ENCODE data around the gene OSBP2.

OSBP2 gene

GRCh38 chr22:30837531-30837930 is 142.9 kb downstream of the OSBP2 start:
- no peaks in the 10 kb centered on the region for H3K79me2 ChIP-seq (ENCODE audit: low read length)
- H3K4me1 ChIP-seq (ENCODE audit: low read length): no peaks in the 10 kb centered on the region
- no peak overlapping the region for H3K9ac ChIP-seq (ENCODE audit: low read length)
- TF ChIP-seq, protein P1, sequence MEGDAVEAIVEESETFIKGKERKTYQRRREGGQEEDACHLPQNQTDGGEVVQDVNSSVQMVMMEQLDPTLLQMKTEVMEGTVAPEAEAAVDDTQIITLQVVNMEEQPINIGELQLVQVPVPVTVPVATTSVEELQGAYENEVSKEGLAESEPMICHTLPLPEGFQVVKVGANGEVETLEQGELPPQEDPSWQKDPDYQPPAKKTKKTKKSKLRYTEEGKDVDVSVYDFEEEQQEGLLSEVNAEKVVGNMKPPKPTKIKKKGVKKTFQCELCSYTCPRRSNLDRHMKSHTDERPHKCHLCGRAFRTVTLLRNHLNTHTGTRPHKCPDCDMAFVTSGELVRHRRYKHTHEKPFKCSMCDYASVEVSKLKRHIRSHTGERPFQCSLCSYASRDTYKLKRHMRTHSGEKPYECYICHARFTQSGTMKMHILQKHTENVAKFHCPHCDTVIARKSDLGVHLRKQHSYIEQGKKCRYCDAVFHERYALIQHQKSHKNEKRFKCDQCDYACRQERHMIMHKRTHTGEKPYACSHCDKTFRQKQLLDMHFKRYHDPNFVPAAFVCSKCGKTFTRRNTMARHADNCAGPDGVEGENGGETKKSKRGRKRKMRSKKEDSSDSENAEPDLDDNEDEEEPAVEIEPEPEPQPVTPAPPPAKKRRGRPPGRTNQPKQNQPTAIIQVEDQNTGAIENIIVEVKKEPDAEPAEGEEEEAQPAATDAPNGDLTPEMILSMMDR (IDR thresholded peaks at IDR 0.05; ENCODE audit: low read depth, low read length): no peak
- no peak overlapping the region for H3K4me2 ChIP-seq (ENCODE audit: low read length)
- H2AFZ ChIP-seq (ENCODE audit: low read depth, low read length): no peak overlapping the region
- H4K20me1 ChIP-seq (ENCODE audit: insufficient read depth, low read length): no peaks in the 10 kb centered on the region
- no peak overlapping the region for H3K4me3 ChIP-seq (ENCODE audit: low read length)
- H3K9me3 ChIP-seq (ENCODE audit: insufficient read depth, low read length): no peaks in the 10 kb centered on the region
- H3K36me3 ChIP-seq (replicated peaks; ENCODE audit: low read depth, low read length): no peaks in the 10 kb centered on the region
- no peak overlapping the region for H3K27ac ChIP-seq (ENCODE audit: low read length)
- H3K27me3 ChIP-seq (ENCODE audit: low read depth, low read length): peaks cover 12% of the 10 kb centered on the region

DNA sequence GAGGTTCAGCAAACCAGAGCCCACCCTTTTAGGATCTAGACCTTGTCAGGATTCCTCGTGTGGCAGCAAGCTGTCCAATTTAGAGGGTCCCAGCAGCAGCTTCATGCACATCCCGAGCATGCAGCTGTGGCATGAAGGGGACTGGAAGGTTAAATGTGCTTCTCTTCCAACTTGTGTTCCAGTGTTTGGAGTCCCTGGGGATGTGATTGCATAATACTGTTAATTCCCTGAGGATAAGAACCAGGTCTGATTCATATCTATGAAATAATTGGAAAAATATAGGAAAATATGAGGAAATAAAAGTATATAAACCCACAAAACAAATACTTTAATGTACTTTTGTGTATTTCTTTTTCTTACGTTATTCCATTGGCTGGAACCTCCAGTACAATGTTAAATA is 143.4 kb downstream of the OSBP2 start:
- Histone ChIP-seq H3K9me3 (ENCODE audit: insufficient read depth, low read length) (no peaks in the 10 kb centered on the region), H3K4me2 (ENCODE audit: low read length) (no peak overlapping the region), H3K4me3 (ENCODE audit: low read length) (no peak overlapping the region), H3K36me3 (replicated peaks; ENCODE audit: low read depth, low read length) (no peaks in the 10 kb centered on the region), H3K4me1 (ENCODE audit: low read length) (no peaks in the 10 kb centered on the region), H3K27me3 (ENCODE audit: low read depth, low read length) (peaks cover 12% of the 10 kb centered on the region), H3K79me2 (ENCODE audit: low read length) (no peaks in the 10 kb centered on the region), H4K20me1 (ENCODE audit: insufficient read depth, low read length) (no peaks in the 10 kb centered on the region), H3K27ac (ENCODE audit: low read length) (no peak overlapping the region), H3K9ac (ENCODE audit: low read length) (no peak overlapping the region), H2AFZ (ENCODE audit: low read depth, low read length) (no peak overlapping the region)
- TF ChIP-seq, protein P1 (IDR thresholded peaks at IDR 0.05; ENCODE audit: low read depth, low read length): no peak

DNA sequence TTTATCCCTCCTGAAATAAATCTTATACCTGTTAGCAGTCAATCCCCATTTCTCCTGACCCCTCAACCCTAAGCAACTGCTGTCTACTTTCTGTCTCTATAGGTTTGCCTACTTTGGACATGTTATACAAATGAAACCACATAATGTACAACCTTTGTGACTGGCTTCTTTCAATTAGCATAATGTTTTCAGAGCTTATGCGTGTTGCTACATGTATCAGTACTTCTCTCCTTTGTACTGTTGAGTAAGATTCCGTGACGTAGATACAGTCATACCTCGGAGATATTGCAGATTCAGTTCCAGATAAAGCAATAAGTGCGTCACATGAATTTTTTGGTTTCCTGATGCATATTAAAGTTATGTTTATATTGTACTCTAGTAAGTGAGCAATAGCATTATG is 146.6 kb downstream of the OSBP2 start:
- TF ChIP-seq EZH2phosphoT487 (IDR thresholded peaks at IDR 0.05; ENCODE audit: low read depth): no peak
- TF ChIP-seq, protein P1 (IDR thresholded peaks at IDR 0.05; ENCODE audit: low read depth, low read length): no peak
- Histone ChIP-seq H3K9ac (ENCODE audit: low read length) (no peak overlapping the region), H3K27me3 (ENCODE audit: low read depth, low read length) (peaks cover 12% of the 10 kb centered on the region), H3K27ac (ENCODE audit: low read length) (no peak overlapping the region), H3K4me3 (ENCODE audit: low read length) (no peak overlapping the region), H2AFZ (ENCODE audit: low read depth, low read length) (no peak overlapping the region), H3K79me2 (ENCODE audit: low read length) (no peaks in the 10 kb centered on the region), H3K36me3 (replicated peaks; ENCODE audit: low read depth, low read length) (no peaks in the 10 kb centered on the region), H3K4me1 (ENCODE audit: low read length) (no peaks in the 10 kb centered on the region), H4K20me1 (ENCODE audit: insufficient read depth, low read length) (no peaks in the 10 kb centered on the region), H3K4me2 (ENCODE audit: low read length) (no peak overlapping the region), H3K9me3 (ENCODE audit: insufficient read depth, low read length) (no peaks in the 10 kb centered on the region)

DNA sequence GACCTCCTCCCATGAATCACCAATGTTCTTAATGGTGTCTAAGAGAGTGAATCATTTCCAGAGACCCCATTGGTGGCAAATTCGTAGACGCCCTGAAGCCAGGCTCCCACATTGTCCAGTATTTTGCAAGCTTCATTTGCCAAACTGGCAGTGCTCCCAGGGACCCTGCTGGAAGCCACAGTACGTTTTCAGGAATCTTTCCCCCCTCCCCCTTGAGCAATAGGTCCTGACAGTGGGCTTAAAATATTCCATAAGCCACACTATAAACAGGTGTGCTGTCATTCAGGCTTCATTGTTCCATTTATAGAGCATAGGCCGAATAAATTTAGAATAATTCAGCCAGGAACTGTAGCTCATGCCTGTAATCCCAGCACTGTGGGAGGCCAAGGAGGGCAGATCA is 148.6 kb downstream of the OSBP2 start:
- Histone ChIP-seq H3K9me3 (ENCODE audit: insufficient read depth, low read length) (no peaks in the 10 kb centered on the region), H3K27ac (ENCODE audit: low read length) (no peak overlapping the region), H3K4me2 (ENCODE audit: low read length) (no peak overlapping the region), H4K20me1 (ENCODE audit: insufficient read depth, low read length) (no peaks in the 10 kb centered on the region), H3K9ac (ENCODE audit: low read length) (no peak overlapping the region), H3K4me1 (ENCODE audit: low read length) (no peaks in the 10 kb centered on the region), H3K79me2 (ENCODE audit: low read length) (no peaks in the 10 kb centered on the region), H3K27me3 (ENCODE audit: low read depth, low read length) (peaks cover 2% of the 10 kb centered on the region; the same call in 1 of the 2 replicates), H3K36me3 (replicated peaks; ENCODE audit: low read depth, low read length) (no peaks in the 10 kb centered on the region), H2AFZ (ENCODE audit: low read depth, low read length) (no peak overlapping the region), H3K4me3 (ENCODE audit: low read length) (no peak overlapping the region)
- TF ChIP-seq, protein P1 (IDR thresholded peaks at IDR 0.05; ENCODE audit: low read depth, low read length): no peak
- no peak for TF ChIP-seq EZH2phosphoT487 (IDR thresholded peaks at IDR 0.05; ENCODE audit: low read depth)

All from OCI-LY3 (cell line).